GM12878 (cell line): Measurements from ENCODE around the gene SPAG7. TPM values are rescaled to one million over a fixed set of nuclear protein-coding genes. Genes with fewer than 3 reads are reported as not detected.

ENCODE experiments used
- ATF7 ChIP-seq: fragments of 450-650 bp; IDR thresholded peaks from 2 replicates; pipeline ENCODE4 v1.6.1; 2016; ENCODE audit warnings: low read depth, mild to moderate bottlenecking
- BHLHE40 ChIP-seq, 2 experiments: fragments of 450-650 bp in 1 of 2; IDR thresholded peaks; 2 replicates each; pipeline ENCODE4 v1.6.1; 2011 to 2017; ENCODE audit warnings: low read depth in 2 of 2, borderline replicate concordance in 1 of 2, improper control_type of control experiment in 1 of 2, low read length in 1 of 2, mild to moderate bottlenecking in 1 of 2
- CBFB ChIP-seq: IDR thresholded peaks from 2 replicates; pipeline ENCODE4 v1.6.1; 2016; ENCODE audit warnings: antibody characterized with exemption, low read depth
- DPF2 ChIP-seq: fragments of 450-650 bp; IDR thresholded peaks from 2 replicates; pipeline ENCODE4 v1.6.1; 2017; ENCODE audit warnings: mild to moderate bottlenecking
- ETV6 ChIP-seq, 2 experiments: fragments of 450-650 bp in 1 of 2; IDR thresholded peaks in 1 of 2; conservative IDR thresholded peaks in 1 of 2; 2 replicates each; pipeline ENCODE4 v1.6.1; 2014; ENCODE audit warnings: antibody characterized with exemption in 1 of 2, borderline replicate concordance in 1 of 2, low read depth in 1 of 2, mild to moderate bottlenecking in 1 of 2, moderate library complexity in 1 of 2
- GATAD2B ChIP-seq: fragments of 450-650 bp; conservative IDR thresholded peaks from 2 replicates; pipeline ENCODE4 v1.6.1; 2017; ENCODE audit warnings: low read depth, mild to moderate bottlenecking, moderate library complexity
- IKZF2 ChIP-seq, 2 experiments: fragments of 450-650 bp; IDR thresholded peaks; 2 replicates each; pipeline ENCODE4 v1.6.1; 2017; ENCODE audit warnings: mild to moderate bottlenecking in 2 of 2, moderate library complexity in 2 of 2
- MTA3 ChIP-seq: IDR thresholded peaks from 2 replicates; pipeline ENCODE4 v1.6.1; 2012; ENCODE audit warnings: low read length, inconsistent platforms, borderline replicate concordance
- MYB ChIP-seq: fragments of 150-350 bp; IDR thresholded peaks from 2 replicates; pipeline ENCODE4 v1.6.1; 2014; ENCODE audit warnings: mild to moderate bottlenecking, low read depth, low read length, borderline replicate concordance
- NRF1 ChIP-seq: conservative IDR thresholded peaks from 2 replicates; pipeline ENCODE4 v1.6.1; 2011; ENCODE audit warnings: mild to moderate bottlenecking, low read depth, low read length, improper control_type of control experiment
- polyA plus RNA-seq, 11 experiments: library from polyadenylated mRNA; depleted of rRNA in 4 of 11; unstranded in 6 of 11; stranded (reverse) in 5 of 11; fragments of >200 nt; fragmentation: Nextera tagmentation in 4 of 11; fragmentation: Illumina TruSeq in 1 of 11; extraction: Ambion mirVana in 4 of 11; extraction: Trizol in 1 of 11; gene quantifications; 1 replicate in 1 of 11; 2 replicates in 10 of 11; pipeline versions ENCODE4 v1.2.1 to v1.2.3, GENCODE V29; 2011 to 2016; ENCODE audit warnings: inconsistent platforms in 2 of 11, missing spikeins in 2 of 11, low read depth in 1 of 11
- total RNA-seq, 4 experiments: library from RNA; depleted of rRNA in 3 of 4; stranded (reverse); fragments of >200 nt in 3 of 4; fragmentation: Illumina TruSeq in 1 of 4; extraction: Trizol in 1 of 4; gene quantifications; 2 replicates each; pipeline versions ENCODE4 v1.2.1 to v1.2.3, GENCODE V29; 2013 to 2021
- TF ChIP-seq, protein P1 (sequence below): fragments of 150-350 bp; IDR thresholded peaks from 2 replicates; pipeline ENCODE4 v1.6.1; 2016; ENCODE audit warnings: low read depth, low read length
- TF ChIP-seq, protein P2 (sequence below): IDR thresholded peaks from 2 replicates; pipeline ENCODE4 v1.6.1; 2011; ENCODE audit warnings: low read depth, mild to moderate bottlenecking, low read length, moderate library complexity, borderline replicate concordance; ENCODE audit errors: extremely low read depth
- TF ChIP-seq, protein P3 (sequence below), 3 experiments: IDR thresholded peaks in 2 of 3; conservative IDR thresholded peaks in 1 of 3; 2 replicates each; pipeline ENCODE4 v1.5.1; 2011; ENCODE audit warnings: low read depth in 3 of 3, low read length in 3 of 3, mild to moderate bottlenecking in 3 of 3, control low read depth in 2 of 3, moderate library complexity in 2 of 3, inconsistent platforms in 1 of 3, mixed read lengths in 1 of 3; ENCODE audit not compliant: control insufficient read depth in 2 of 3, insufficient read depth in 1 of 3; ENCODE audit errors: extremely low read depth in 1 of 3

SPAG7 gene
- total and polyA plus RNA-seq, 10 of the 15 experiments (the other 5 are each of a cell fraction or from before 2014, with no cell fraction given), result 7.9 to 146 (median 88.7) TPM

DNA sequence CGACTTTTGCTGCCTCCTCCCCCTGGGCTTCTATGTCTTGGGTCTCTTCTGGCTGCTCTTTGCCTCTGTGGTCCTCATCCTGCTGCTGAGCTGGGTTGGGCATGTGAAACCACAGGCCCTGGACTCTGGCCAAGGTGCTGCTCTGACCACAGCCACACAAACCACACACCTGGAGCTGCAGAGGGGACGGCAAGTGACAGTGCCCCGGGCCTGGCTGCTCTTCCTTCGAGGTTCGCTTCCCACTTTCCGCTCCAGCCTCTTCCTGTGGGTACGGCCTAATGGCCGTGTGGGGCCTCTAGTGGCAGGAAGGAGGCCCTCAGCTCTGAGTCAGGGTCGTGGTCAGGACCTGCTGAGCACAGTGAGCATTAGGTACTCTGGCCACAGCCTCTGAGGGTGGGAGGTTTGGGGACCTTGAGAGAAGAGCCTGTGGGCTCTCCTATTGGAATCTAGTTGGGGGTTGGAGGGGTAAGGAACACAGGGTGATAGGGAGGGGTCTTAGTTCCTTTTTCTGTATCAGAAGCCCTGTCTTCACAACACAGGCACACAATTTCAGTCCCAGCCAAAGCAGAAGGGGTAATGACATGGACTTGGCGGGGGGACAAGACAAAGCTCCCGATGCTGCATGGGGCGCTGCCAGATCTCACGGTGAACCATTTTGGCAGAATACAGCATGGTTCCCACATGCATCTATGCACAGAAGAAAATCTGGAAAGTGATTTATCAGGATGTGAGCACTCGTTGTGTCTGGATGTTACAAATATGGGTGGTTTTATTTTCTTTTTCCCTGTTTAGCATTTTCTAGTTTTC is 33.2 kb downstream of the SPAG7 start (continued):
- TF ChIP-seq ETV6 (conservative IDR thresholded peaks at IDR 0.05 in 1 of 2, IDR thresholded peaks at IDR 0.05 in 1 of 2; ENCODE audit: borderline replicate concordance in 1 of 2, low read depth in 1 of 2) (no peak), IKZF2 (IDR thresholded peaks at IDR 0.05) (peak; percentile 65 to 67; a peak in 2 of 4 replicates), DPF2 (0 out of 2 replicates have a peak, but pooled peaks have one; percentile 23), MYB (no peak), ATF7 (no peak), BHLHE40 (IDR thresholded peaks at IDR 0.05; ENCODE audit: borderline replicate concordance in 1 of 2, low read depth in 2 of 2, low read length in 1 of 2) (peak in 1 of 2 experiments; percentile 60; a peak in 2 of 4 replicates), MTA3 (no peak), GATAD2B (peak; percentile 28; the same call in 1 of the 2 replicates), CBFB (peak; percentile 91), NRF1 (no peak)
- TF ChIP-seq, protein P1, sequence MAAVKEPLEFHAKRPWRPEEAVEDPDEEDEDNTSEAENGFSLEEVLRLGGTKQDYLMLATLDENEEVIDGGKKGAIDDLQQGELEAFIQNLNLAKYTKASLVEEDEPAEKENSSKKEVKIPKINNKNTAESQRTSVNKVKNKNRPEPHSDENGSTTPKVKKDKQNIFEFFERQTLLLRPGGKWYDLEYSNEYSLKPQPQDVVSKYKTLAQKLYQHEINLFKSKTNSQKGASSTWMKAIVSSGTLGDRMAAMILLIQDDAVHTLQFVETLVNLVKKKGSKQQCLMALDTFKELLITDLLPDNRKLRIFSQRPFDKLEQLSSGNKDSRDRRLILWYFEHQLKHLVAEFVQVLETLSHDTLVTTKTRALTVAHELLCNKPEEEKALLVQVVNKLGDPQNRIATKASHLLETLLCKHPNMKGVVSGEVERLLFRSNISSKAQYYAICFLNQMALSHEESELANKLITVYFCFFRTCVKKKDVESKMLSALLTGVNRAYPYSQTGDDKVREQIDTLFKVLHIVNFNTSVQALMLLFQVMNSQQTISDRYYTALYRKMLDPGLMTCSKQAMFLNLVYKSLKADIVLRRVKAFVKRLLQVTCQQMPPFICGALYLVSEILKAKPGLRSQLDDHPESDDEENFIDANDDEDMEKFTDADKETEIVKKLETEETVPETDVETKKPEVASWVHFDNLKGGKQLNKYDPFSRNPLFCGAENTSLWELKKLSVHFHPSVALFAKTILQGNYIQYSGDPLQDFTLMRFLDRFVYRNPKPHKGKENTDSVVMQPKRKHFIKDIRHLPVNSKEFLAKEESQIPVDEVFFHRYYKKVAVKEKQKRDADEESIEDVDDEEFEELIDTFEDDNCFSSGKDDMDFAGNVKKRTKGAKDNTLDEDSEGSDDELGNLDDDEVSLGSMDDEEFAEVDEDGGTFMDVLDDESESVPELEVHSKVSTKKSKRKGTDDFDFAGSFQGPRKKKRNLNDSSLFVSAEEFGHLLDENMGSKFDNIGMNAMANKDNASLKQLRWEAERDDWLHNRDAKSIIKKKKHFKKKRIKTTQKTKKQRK, result no peak
- TF ChIP-seq, protein P2, sequence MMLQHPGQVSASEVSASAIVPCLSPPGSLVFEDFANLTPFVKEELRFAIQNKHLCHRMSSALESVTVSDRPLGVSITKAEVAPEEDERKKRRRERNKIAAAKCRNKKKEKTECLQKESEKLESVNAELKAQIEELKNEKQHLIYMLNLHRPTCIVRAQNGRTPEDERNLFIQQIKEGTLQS, result no peak
- TF ChIP-seq, protein P3, sequence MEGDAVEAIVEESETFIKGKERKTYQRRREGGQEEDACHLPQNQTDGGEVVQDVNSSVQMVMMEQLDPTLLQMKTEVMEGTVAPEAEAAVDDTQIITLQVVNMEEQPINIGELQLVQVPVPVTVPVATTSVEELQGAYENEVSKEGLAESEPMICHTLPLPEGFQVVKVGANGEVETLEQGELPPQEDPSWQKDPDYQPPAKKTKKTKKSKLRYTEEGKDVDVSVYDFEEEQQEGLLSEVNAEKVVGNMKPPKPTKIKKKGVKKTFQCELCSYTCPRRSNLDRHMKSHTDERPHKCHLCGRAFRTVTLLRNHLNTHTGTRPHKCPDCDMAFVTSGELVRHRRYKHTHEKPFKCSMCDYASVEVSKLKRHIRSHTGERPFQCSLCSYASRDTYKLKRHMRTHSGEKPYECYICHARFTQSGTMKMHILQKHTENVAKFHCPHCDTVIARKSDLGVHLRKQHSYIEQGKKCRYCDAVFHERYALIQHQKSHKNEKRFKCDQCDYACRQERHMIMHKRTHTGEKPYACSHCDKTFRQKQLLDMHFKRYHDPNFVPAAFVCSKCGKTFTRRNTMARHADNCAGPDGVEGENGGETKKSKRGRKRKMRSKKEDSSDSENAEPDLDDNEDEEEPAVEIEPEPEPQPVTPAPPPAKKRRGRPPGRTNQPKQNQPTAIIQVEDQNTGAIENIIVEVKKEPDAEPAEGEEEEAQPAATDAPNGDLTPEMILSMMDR (IDR thresholded peaks at IDR 0.05 in 2 of 3, conservative IDR thresholded peaks at IDR 0.05 in 1 of 3; ENCODE audit: control insufficient read depth in 2 of 3, extremely low read depth in 1 of 3, insufficient read depth in 1 of 3, low read depth in 3 of 3, low read length in 3 of 3), result peak; percentile 15 to 33 (median 27); a peak in 1 of 6 replicates
